AG08395 (cell line): ENCODE measurements around the gene CEACAM8.
"Not testable (repeated sequence)": the region's sequence is repeated elsewhere in the genome, so short reads cannot be mapped to it uniquely, and the experiment has no call there.

Experiments used
- DNase-seq: peaks from one replicate; pipeline ENCODE4 v3.0.0; 2012; ENCODE audit warnings: mixed read lengths, low spot score

The CEACAM8 gene

GRCh38 chr19:42542791-42543190 lies 51.9 kb downstream of the CEACAM8 start:
- no peak for DNase-seq

- DNase-seq: no peak
Measured at GRCh38 chr19:42540071-42540553, 54.6 kb downstream of the CEACAM8 start.

GRCh38 chr19:42538841-42539709 lies 55.6 kb downstream of the CEACAM8 start:
- no peak for DNase-seq

GRCh38 chr19:42535276-42535675 lies 59.4 kb downstream of the CEACAM8 start:
- DNase-seq: not testable (repeated sequence)

- DNase-seq: no peak
Measured at GRCh38 chr19:42534391-42534790, 60.3 kb downstream of the CEACAM8 start.

GRCh38 chr19:42532891-42533290 lies 61.8 kb downstream of the CEACAM8 start:
- DNase-seq: no peak

- no peak for DNase-seq
Measured at GRCh38 chr19:42531313-42531712, 63.4 kb downstream of the CEACAM8 start.
